ENCODE results near the gene LYRM1. TPM values are rescaled to one million over a fixed set of nuclear protein-coding genes. Genes with fewer than 3 reads are reported as not detected.

Gene LYRM1
- total and polyA plus RNA-seq, 2 experiments from 2014 or later, result 18.7 to 24.8 TPM

DNA sequence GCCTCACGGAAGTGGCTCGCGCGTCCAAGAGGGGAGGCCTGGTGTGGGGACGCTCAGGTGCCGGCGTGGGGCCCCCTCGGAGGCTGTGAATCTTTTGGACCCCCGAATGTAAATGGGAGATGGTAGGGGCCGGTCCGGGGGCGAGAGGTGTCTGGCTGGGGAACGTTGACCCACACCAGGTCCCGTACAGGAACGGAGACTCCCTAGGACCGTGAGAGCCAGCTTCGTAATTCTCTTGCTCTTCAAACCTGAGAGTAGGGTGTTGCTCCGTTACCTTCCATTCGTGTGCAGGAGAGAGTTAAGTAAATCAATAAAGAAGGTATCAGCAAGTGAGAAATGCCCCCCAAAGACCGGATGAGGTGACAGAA lies 481 bp downstream of the LYRM1 start:
- peak overlapping the region; percentile 99 for H3K27ac Mint-ChIP-seq
- Histone ChIP-seq H4K20me1 (replicated peaks; ENCODE audit: insufficient read depth) (peaks cover 17% of the 10 kb centered on the region), H3K79me2 (replicated peaks; ENCODE audit: insufficient read depth) (peaks cover 70% of the 10 kb centered on the region), H3K4me3 (peak overlapping the region; percentile 88), H3K4me2 (peak overlapping the region; percentile 94), H2AFZ (peak overlapping the region; percentile 70), H3K4me1 (ENCODE audit: insufficient read depth) (peaks cover 43% of the 10 kb centered on the region), H3K27me3 (ENCODE audit: insufficient read depth) (no peaks in the 10 kb centered on the region), H3F3A (replicated peaks; ENCODE audit: low read depth) (no peaks in the 10 kb centered on the region), H3K9me2 (ENCODE audit: insufficient read depth) (no peaks in the 10 kb centered on the region), H3K36me3 (ENCODE audit: insufficient read depth) (peaks cover 5% of the 10 kb centered on the region), H3K27ac (ENCODE audit: low read depth) (peak overlapping the region; percentile 97)
- peak; percentile 25 for ATAC-seq
- H3K4me1 Mint-ChIP-seq, result peaks cover 51% of the 10 kb centered on the region
- peak overlapping the region; percentile 89 for H3K4me3 Mint-ChIP-seq
- peaks cover 18% of the 10 kb centered on the region for H3K36me3 Mint-ChIP-seq (ENCODE audit: low read depth)
- peaks cover 6% of the 10 kb centered on the region for H3K27me3 Mint-ChIP-seq (ENCODE audit: insufficient read depth, low read depth, poor library complexity)
- H3K9me3 Mint-ChIP-seq, result peaks cover 2% of the 10 kb centered on the region; the same call in 1 of the 3 replicates
- TF ChIP-seq ZNF114 (CRISPR knock-in tag; IDR thresholded peaks at IDR 0.05) (no peak), EZH2phosphoT487 (IDR thresholded peaks at IDR 0.05; ENCODE audit: unreplicated experiment) (no peak), STAT1 (IDR thresholded peaks at IDR 0.05; ENCODE audit: unreplicated experiment) (no peak)
- DNase-seq (ENCODE audit: low spot score), result peak; percentile 46

DNA sequence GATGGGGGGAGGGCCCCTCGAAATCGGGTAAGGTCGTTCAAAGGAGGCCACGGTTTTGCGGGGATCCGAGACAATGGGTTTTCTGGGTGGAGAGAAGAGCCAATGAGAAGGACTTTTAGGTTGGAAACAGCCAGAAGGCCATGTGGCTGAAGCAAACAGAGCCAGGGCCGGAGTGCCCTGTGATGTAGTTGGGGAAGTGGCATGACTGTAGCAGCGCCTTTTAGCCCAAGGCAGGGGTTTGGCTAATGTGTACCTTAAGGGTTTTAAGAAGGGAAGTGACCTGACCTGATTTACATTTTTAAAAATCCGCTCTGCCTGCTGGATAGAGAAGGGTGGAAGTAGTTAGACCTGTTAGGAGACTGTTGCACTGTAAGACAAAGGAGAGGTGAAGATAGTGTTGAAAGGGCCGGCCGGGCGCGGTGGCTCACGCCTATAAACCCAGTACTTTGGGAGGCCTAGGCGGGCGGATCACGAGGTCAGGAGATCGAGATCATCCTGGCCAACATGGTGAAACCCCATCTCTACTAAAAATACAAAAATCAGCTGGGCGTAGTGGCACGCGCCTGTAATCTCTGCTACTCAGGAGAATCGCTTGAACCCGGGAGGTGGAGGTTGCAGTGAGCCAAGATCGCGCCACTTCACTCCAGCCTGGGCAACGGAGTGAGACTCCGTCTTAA lies 1.0 kb downstream of the LYRM1 start:
- H3K36me3 ChIP-seq (ENCODE audit: insufficient read depth), result peaks cover 3% of the 10 kb centered on the region
- no peaks in the 10 kb centered on the region for H3F3A ChIP-seq (replicated peaks; ENCODE audit: low read depth)
- DNase-seq (ENCODE audit: low spot score) (peak; percentile 56), ATAC-seq (peak; percentile 28)
- H3K27me3 ChIP-seq (ENCODE audit: insufficient read depth), result no peaks in the 10 kb centered on the region
- no peaks in the 10 kb centered on the region for H3K9me2 ChIP-seq (ENCODE audit: insufficient read depth)
- peaks cover 65% of the 10 kb centered on the region for H3K79me2 ChIP-seq (replicated peaks; ENCODE audit: insufficient read depth)
- H3K4me1 ChIP-seq (ENCODE audit: insufficient read depth), result peaks cover 43% of the 10 kb centered on the region
- H3K36me3 Mint-ChIP-seq (ENCODE audit: low read depth), result peaks cover 18% of the 10 kb centered on the region
- H3K4me1 Mint-ChIP-seq, result peaks cover 51% of the 10 kb centered on the region
- peaks cover 2% of the 10 kb centered on the region; the same call in 1 of the 3 replicates for H3K9me3 Mint-ChIP-seq
- no peak for TF ChIP-seq JUNB (IDR thresholded peaks at IDR 0.05; ENCODE audit: unreplicated experiment)
- TF ChIP-seq STAT1 (IDR thresholded peaks at IDR 0.05; ENCODE audit: unreplicated experiment), result no peak
- TF ChIP-seq EZH2phosphoT487 (IDR thresholded peaks at IDR 0.05; ENCODE audit: unreplicated experiment), result no peak
- TF ChIP-seq CREB1 (CRISPR knock-in tag; IDR thresholded peaks at IDR 0.05; ENCODE audit: low read depth), result no peak
- TF ChIP-seq, protein P1, sequence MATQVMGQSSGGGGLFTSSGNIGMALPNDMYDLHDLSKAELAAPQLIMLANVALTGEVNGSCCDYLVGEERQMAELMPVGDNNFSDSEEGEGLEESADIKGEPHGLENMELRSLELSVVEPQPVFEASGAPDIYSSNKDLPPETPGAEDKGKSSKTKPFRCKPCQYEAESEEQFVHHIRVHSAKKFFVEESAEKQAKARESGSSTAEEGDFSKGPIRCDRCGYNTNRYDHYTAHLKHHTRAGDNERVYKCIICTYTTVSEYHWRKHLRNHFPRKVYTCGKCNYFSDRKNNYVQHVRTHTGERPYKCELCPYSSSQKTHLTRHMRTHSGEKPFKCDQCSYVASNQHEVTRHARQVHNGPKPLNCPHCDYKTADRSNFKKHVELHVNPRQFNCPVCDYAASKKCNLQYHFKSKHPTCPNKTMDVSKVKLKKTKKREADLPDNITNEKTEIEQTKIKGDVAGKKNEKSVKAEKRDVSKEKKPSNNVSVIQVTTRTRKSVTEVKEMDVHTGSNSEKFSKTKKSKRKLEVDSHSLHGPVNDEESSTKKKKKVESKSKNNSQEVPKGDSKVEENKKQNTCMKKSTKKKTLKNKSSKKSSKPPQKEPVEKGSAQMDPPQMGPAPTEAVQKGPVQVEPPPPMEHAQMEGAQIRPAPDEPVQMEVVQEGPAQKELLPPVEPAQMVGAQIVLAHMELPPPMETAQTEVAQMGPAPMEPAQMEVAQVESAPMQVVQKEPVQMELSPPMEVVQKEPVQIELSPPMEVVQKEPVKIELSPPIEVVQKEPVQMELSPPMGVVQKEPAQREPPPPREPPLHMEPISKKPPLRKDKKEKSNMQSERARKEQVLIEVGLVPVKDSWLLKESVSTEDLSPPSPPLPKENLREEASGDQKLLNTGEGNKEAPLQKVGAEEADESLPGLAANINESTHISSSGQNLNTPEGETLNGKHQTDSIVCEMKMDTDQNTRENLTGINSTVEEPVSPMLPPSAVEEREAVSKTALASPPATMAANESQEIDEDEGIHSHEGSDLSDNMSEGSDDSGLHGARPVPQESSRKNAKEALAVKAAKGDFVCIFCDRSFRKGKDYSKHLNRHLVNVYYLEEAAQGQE (IDR thresholded peaks at IDR 0.05; ENCODE audit: unreplicated experiment), result no peak
- TF ChIP-seq, protein P2, sequence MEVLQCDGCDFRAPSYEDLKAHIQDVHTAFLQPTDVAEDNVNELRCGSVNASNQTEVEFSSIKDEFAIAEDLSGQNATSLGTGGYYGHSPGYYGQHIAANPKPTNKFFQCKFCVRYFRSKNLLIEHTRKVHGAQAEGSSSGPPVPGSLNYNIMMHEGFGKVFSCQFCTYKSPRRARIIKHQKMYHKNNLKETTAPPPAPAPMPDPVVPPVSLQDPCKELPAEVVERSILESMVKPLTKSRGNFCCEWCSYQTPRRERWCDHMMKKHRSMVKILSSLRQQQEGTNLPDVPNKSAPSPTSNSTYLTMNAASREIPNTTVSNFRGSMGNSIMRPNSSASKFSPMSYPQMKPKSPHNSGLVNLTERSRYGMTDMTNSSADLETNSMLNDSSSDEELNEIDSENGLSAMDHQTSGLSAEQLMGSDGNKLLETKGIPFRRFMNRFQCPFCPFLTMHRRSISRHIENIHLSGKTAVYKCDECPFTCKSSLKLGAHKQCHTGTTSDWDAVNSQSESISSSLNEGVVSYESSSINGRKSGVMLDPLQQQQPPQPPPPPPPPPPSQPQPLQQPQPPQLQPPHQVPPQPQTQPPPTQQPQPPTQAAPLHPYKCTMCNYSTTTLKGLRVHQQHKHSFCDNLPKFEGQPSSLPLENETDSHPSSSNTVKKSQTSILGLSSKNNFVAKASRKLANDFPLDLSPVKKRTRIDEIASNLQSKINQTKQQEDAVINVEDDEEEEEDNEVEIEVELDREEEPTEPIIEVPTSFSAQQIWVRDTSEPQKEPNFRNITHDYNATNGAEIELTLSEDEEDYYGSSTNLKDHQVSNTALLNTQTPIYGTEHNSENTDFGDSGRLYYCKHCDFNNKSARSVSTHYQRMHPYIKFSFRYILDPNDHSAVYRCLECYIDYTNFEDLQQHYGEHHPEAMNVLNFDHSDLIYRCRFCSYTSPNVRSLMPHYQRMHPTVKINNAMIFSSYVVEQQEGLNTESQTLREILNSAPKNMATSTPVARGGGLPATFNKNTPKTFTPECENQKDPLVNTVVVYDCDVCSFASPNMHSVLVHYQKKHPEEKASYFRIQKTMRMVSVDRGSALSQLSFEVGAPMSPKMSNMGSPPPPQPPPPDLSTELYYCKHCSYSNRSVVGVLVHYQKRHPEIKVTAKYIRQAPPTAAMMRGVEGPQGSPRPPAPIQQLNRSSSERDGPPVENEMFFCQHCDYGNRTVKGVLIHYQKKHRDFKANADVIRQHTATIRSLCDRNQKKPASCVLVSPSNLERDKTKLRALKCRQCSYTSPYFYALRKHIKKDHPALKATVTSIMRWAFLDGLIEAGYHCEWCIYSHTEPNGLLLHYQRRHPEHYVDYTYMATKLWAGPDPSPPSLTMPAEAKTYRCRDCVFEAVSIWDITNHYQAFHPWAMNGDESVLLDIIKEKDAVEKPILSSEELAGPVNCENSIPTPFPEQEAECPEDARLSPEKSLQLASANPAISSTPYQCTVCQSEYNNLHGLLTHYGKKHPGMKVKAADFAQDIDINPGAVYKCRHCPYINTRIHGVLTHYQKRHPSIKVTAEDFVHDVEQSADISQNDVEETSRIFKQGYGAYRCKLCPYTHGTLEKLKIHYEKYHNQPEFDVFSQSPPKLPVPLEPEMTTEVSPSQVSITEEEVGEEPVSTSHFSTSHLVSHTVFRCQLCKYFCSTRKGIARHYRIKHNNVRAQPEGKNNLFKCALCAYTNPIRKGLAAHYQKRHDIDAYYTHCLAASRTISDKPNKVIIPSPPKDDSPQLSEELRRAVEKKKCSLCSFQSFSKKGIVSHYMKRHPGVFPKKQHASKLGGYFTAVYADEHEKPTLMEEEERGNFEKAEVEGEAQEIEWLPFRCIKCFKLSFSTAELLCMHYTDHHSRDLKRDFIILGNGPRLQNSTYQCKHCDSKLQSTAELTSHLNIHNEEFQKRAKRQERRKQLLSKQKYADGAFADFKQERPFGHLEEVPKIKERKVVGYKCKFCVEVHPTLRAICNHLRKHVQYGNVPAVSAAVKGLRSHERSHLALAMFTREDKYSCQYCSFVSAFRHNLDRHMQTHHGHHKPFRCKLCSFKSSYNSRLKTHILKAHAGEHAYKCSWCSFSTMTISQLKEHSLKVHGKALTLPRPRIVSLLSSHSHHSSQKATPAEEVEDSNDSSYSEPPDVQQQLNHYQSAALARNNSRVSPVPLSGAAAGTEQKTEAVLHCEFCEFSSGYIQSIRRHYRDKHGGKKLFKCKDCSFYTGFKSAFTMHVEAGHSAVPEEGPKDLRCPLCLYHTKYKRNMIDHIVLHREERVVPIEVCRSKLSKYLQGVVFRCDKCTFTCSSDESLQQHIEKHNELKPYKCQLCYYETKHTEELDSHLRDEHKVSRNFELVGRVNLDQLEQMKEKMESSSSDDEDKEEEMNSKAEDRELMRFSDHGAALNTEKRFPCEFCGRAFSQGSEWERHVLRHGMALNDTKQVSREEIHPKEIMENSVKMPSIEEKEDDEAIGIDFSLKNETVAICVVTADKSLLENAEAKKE (CRISPR knock-in tag; IDR thresholded peaks at IDR 0.05), result no peak
- peaks cover 6% of the 10 kb centered on the region for H3K27me3 Mint-ChIP-seq (ENCODE audit: insufficient read depth, low read depth, poor library complexity)
- H3K4me3 ChIP-seq, result peak overlapping the region; percentile 88
- peak overlapping the region; percentile 70 for H2AFZ ChIP-seq
- peak overlapping the region; percentile 97 for H3K27ac ChIP-seq (ENCODE audit: low read depth)
- peak overlapping the region; percentile 94 for H3K4me2 ChIP-seq
- peak overlapping the region; percentile 89 for H3K4me3 Mint-ChIP-seq
- H3K27ac Mint-ChIP-seq, result peak overlapping the region; percentile 99
- peaks cover 17% of the 10 kb centered on the region for H4K20me1 ChIP-seq (replicated peaks; ENCODE audit: insufficient read depth)
